Measurements from ENCODE around the gene CWC27. TPM values are rescaled to one million over a fixed set of nuclear protein-coding genes. Genes with fewer than 3 reads are reported as not detected.

Gene CWC27
- total RNA-seq, 2 donors from 2014 or later: 10.9 to 14.0 TPM

GRCh38 chr5:64758901-64759300 lies 9.8 kb upstream of the CWC27 start:
- H3K9me3 ChIP-seq: no peaks in the 10 kb centered on the region
- H3K4me1 ChIP-seq: peaks cover 6% of the 10 kb centered on the region
- no peaks in the 10 kb centered on the region for H3K27me3 ChIP-seq
- WGBS, 2 donors: 60 to 63% methylated on average over 3 of the region's 3 CpGs
- TF ChIP-seq CTCF (IDR thresholded peaks at IDR 0.05): no peak
- no peak for TF ChIP-seq POLR2A (IDR thresholded peaks at IDR 0.05)
- ATAC-seq (no peak), DNase-seq (no peak)
- intact Hi-C loops (cut with DNase I): no loop called here
- H3K4me3 ChIP-seq: no peak overlapping the region
- H3K27ac ChIP-seq: no peak overlapping the region
- H3K36me3 ChIP-seq (replicated peaks in 1 of 2; ENCODE audit: insufficient read depth in 1 of 2, low read depth in 2 of 2): no peaks in the 10 kb centered on the region

GRCh38 chr5:64759960-64760660 lies 8.6 kb upstream of the CWC27 start:
- H3K36me3 ChIP-seq (replicated peaks in 1 of 2; ENCODE audit: insufficient read depth in 1 of 2, low read depth in 2 of 2): no peaks in the 10 kb centered on the region
- DNase-seq: no peak
- no peak overlapping the region for H3K27ac ChIP-seq
- no peak overlapping the region for H3K4me3 ChIP-seq
- 77 to 80% methylated on average over 4 of the region's 4 CpGs for WGBS, 2 donors
- intact Hi-C loops (cut with DNase I): no loop called here
- no peak for ATAC-seq
- no peaks in the 10 kb centered on the region for H3K9me3 ChIP-seq
- H3K4me1 ChIP-seq: peaks cover 6% of the 10 kb centered on the region
- no peaks in the 10 kb centered on the region for H3K27me3 ChIP-seq
- TF ChIP-seq CTCF (IDR thresholded peaks at IDR 0.05) (no peak), POLR2A (IDR thresholded peaks at IDR 0.05) (no peak)

- Histone ChIP-seq H3K27ac (no peak overlapping the region), H3K4me1 (peaks cover 23% of the 10 kb centered on the region), H3K4me3 (no peak overlapping the region), H3K9me3 (no peaks in the 10 kb centered on the region), H3K27me3 (no peaks in the 10 kb centered on the region), H3K36me3 (replicated peaks in 1 of 2; ENCODE audit: insufficient read depth in 1 of 2, low read depth in 2 of 2) (no peaks in the 10 kb centered on the region)
- WGBS, 2 donors: 69 to 78% methylated on average over 4 of the region's 4 CpGs
- intact Hi-C loops (cut with DNase I): no loop called here
- ATAC-seq: no peak
- TF ChIP-seq CTCF (IDR thresholded peaks at IDR 0.05): no peak
- no peak for TF ChIP-seq POLR2A (IDR thresholded peaks at IDR 0.05)
- DNase-seq: no peak
These were observed 4.7 kb upstream of the CWC27 start for GRCh38 chr5:64763948-64764503.

- 44 to 88% methylated on average over 2 of the region's 2 CpGs for WGBS, 2 donors
- no peaks in the 10 kb centered on the region for H3K36me3 ChIP-seq (replicated peaks in 1 of 2; ENCODE audit: insufficient read depth in 1 of 2, low read depth in 2 of 2)
These were observed 2.8 kb upstream of the CWC27 start for GRCh38 chr5:64765804-64766504.

More at GRCh38 chr5:64765804-64766504, 2.8 kb upstream of the CWC27 start:
- ATAC-seq (no peak), DNase-seq (no peak)
- Histone ChIP-seq H3K4me3 (no peak overlapping the region), H3K9me3 (no peaks in the 10 kb centered on the region), H3K27me3 (no peaks in the 10 kb centered on the region), H3K27ac (no peak overlapping the region), H3K4me1 (peaks cover 33% of the 10 kb centered on the region)
- TF ChIP-seq CTCF (IDR thresholded peaks at IDR 0.05): no peak
- TF ChIP-seq POLR2A (IDR thresholded peaks at IDR 0.05): no peak
- intact Hi-C loops (cut with DNase I): no loop called here

Data from body of pancreas (tissue), 4 donors.